Femur (tissue), 1 donor: ENCODE measurements around the gene SYNCRIP.
"Not testable (repeated sequence)": the region's sequence is repeated elsewhere in the genome, so short reads cannot be mapped to it uniquely, and the experiment has no call there.

Source experiments
- DNase-seq: peaks from one replicate; pipeline ENCODE4 v3.0.0-alpha.2; 2017

SYNCRIP gene

DNA sequence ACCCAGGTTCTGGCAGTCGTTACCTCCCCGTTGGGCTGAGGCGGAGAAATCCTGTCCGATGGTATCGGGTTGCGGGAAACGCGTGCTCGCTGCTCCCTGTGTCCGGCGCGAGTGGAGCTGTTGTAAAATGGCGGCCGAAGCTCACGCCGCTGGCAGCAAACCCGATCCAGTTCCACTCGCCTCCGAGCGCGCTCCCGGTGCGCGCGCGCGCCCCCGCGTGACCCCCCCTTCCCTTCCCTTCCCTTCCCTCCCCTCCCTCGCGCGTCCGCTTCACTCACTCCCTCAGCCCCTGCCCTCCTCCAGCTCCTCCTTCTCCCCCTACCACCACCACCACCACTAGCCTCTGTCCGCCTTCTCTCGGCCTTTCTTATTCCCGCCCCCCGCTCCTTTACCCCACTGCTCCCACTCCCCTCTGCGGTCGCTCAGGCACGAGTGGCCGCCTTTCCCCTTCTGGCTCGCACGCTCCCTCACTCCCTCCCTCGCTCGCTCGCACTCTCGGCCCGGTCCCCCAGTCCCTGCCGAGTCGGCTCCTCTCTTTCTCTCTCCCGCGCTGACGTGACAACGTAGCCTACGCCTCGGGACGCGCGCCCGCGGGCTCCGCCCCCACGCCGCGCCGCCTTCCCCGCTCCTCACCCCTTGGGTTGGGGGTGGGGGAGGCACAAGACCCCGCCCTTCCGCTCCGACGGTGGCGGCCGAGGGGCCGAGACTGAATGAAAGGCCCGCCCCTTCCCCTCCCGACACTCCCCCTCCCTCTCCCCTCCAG lies at the start of gene SYNCRIP:
Gene SYNCRIP, minus strand, starts transcription at position 113 of the 763 bp plus-strand sequence. CDS start 1,447 bp downstream, outside the sequence.
- peak; percentile 99 for DNase-seq

GRCh38 chr6:85691478-85691877 lies 48.8 kb upstream of the SYNCRIP start:
- no peak for DNase-seq

DNA sequence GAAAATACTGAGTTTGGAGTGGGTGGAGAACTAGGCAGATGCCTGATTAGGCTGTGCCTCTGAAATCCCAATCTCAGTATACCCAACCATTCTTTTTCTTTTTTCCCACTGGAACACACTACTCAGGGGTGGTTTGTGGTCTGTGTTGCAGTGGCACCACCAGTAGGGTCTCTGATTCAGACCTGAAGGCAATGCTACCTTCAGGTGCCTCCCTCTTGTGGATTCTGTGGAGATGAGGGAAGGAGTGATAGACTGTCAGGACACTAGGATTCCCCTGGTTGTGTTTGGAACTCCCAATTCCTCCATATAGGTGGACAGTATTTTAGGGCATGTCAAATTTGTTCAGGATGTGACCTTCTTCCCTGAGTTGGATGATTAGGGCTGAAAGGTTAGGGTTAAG lies 47.4 kb upstream of the SYNCRIP start:
- DNase-seq, result no peak

GRCh38 chr6:85685713-85686112 lies 43.0 kb upstream of the SYNCRIP start:
- no peak for DNase-seq

DNA sequence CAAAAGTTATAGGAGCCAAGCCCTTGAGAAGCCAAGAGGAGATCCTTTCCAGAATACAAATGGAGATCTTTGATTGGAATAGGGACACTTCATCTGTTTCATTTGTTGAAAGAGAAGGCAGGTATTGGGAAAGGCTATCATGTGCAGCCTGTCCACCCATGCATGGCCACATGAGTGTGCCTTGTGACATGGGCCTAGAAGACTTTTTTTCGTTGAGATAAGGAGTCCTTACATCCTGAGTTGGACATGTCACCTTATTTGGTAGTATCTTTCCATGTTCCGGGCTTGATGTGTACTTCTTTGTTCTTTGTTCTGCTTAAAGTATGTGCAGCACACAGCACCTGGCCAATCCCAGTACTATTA lies 42.1 kb upstream of the SYNCRIP start:
- no peak for DNase-seq

DNA sequence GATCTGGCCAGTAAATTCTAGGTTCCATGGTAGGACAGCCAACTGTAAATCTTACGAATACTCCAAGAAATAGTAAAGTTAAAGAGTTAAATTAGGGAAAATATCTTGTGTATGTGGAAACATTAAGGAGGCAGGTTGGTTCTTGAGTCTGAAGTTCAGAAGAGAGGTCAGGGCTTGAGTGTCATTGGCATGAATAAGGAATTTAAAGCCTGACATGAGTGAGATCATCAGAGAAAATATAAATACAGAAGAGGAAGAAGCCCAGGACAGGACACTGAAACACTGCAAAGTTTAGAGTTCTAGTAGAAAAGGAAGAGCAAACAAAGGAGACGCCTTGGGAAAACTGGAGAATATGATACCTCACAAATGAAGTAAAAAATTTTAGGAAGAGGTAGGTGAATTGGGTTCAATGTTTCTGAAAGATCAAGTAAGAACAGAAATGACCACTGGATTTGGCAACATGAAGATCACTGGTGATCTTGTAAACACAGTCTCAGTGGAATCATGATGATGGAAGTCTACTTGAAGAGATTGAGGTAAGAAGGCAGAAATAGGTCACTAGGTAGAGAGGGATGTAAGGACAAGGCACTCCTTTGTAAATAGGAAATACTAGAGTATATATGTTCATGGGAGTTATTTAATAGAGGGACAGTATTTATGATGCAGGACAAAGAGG lies 41.6 kb upstream of the SYNCRIP start:
- DNase-seq, result no peak

GRCh38 chr6:85681899-85682298 lies 39.2 kb upstream of the SYNCRIP start:
- not testable (repeated sequence) for DNase-seq

- DNase-seq, result no peak
Observed at GRCh38 chr6:85680388-85680787, 37.7 kb upstream of the SYNCRIP start.

GRCh38 chr6:85679445-85680123 lies 36.9 kb upstream of the SYNCRIP start:
- DNase-seq, result no peak

GRCh38 chr6:85678602-85679444 lies 36.1 kb upstream of the SYNCRIP start:
- peak; percentile 99 for DNase-seq

DNA sequence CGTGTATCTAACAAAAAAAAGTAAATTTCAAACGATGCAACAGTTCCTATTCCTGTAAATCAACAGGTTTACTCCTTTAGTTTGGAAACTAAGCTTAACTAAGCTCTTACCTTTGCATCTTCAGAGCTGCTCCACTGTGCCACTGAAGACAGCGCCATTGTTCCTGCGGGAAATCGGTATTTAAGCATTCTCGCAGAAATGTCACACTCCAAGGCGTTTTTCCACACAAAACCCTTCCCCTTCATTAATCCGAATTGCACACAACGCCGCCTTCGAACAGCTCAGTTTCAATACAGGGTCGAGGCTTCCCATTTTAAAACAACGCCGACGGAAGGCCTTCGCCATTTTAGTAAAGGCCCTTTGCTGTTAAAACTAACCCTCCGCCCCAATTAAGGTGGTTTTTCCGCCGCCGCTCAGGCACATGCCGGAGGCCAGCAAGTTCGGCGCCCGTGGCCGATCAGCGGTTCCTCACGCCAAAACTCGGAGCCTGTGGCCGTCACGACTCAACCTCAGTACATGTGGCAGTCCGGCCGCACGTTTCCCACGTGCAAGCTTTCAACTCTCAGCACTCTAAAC lies 35.4 kb upstream of the SYNCRIP start:
- DNase-seq, result no peak

- DNase-seq, result peak; percentile 31
Observed at GRCh38 chr6:85677234-85677956, 34.7 kb upstream of the SYNCRIP start.

GRCh38 chr6:85676086-85676729 lies 33.5 kb upstream of the SYNCRIP start:
- no peak for DNase-seq

DNA sequence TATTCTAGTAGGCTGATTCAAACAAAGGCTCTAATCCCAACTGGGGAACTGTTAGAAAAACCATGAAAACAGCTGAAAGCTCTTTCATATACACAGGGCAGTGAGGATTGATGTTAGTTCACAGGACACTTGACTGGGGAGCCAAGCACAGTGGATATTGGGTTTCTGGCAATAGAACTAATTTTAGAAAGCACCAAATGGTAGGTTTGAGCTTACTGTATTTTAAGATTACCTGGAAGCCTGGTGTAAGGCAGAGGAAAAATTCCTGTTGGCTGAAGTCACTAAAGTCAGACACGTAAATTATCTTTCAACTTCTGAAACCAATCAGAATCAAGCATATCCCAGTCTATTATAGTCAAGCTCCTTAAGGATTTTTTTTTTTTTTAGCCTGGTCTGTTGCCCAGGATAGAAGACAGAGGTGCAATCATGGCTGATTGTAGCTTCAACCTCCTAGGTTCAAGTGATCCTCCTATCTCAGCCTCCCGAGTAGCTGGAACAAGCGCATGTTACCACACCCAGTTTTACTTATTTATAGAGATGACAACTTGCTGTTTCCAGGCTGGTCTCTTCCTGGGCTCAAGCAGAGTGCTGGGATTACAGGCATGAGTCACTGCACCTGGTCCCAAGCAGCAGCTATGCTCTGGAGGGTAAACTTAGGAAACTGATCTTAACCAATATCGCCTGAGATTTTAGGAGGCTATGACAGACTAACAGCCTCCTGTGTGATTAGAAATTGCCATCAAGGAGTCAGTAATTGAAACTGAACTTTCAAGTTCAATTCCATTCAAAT lies 32.5 kb upstream of the SYNCRIP start:
- peak; percentile 27 for DNase-seq

- no peak for DNase-seq
Observed at GRCh38 chr6:85674604-85675003, 31.9 kb upstream of the SYNCRIP start.

DNA sequence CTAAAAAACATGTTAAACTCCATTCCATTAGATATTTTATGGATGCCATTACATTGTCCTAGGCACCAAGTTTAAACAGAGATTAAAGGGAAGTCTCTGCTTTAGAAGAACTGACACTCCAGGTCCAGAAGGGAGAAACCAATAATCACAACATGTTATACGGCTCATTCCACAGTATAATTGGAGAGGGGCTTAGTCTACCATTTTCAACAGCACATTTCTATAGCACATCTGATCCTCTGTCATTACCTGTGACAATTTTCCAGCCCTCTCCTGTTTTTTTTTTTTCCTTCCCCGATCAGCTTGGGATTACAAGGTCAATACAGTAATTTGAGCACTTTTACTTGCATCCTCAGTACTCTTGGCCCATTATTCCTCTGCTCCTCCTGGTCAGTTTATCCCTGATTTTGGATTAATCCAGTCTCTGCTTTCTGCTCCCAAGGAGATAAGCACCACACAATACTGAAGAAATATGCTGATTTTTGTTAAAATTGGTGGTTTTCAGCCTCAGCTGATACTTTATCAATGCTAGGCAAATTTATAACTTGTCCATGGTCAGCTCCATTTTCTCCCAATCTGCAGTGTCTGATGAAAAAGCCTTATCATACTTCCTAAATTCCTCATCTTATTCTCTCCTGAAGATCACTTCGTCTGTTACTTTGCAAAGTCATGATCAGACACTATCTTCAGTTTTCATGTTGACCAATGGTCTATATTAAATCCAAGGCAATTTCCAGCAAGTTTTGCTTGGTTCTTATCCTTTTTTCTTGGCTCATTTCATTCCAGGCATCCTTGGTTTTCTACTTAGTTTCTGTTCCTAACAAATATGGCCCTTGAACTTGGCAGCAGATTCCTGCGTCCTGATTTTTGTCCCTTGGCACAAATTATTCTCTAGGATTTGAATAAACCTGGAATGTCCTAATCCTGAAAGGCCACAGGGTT lies 30.8 kb upstream of the SYNCRIP start:
- DNase-seq, result no peak

DNA sequence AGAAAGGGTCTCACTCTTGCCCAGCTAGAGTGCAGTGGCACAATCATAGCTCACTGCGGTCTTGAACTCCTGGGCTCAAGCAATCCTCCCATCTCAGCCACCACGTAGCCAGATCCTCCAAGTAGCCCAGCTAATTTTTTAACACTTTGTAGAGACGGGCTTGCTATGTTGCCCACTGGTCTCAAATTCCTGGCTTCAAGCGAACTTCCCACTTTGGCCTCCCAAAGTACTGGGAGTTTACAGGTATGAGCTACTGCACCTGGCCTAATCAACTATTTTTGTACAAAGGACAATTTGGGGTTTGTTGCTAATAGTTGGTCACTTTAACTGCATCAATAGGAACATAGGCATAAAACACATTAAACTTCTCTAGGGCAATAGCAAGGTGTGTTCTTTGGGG lies 29.9 kb upstream of the SYNCRIP start:
- DNase-seq, result no peak

DNA sequence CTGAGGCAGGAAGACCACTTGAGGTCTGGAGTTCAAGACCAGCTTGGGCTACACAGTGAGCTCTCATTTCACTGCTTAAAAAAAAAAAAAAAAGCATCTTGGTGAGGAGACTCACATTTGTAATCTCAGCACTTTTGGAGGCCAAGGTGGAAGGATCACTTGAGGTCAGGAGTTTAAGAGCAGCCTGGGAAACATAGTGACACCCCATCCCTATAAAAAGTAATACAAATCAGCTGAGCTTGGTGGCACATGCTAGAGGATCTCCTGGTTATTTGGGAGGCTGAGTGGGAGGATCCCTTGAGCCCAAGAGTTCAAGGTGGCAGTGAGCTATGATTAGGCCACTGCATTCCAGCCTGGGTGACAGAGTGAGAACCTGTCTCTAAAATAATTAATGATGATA lies 29.4 kb upstream of the SYNCRIP start:
- no peak for DNase-seq

- DNase-seq, result no peak
Observed at GRCh38 chr6:85670573-85670972, 27.9 kb upstream of the SYNCRIP start.
